GM12878 (cell line): ENCODE measurements around the gene GCH1.

Experiments used
- CHD1 ChIP-seq: IDR thresholded peaks from 2 replicates; pipeline ENCODE4 v1.6.1; 2012; ENCODE audit warnings: low read depth, low read length, improper control_type of control experiment
- EP300 ChIP-seq, 2 experiments: fragments of 150-350 bp in 1 of 2; IDR thresholded peaks; 2 replicates each; pipeline ENCODE4 v1.6.1; 2011 to 2012; ENCODE audit warnings: low read depth in 2 of 2, low read length in 2 of 2, borderline replicate concordance in 1 of 2, improper control_type of control experiment in 1 of 2, inconsistent platforms in 1 of 2; ENCODE audit not compliant: control insufficient read depth in 1 of 2

DNA sequence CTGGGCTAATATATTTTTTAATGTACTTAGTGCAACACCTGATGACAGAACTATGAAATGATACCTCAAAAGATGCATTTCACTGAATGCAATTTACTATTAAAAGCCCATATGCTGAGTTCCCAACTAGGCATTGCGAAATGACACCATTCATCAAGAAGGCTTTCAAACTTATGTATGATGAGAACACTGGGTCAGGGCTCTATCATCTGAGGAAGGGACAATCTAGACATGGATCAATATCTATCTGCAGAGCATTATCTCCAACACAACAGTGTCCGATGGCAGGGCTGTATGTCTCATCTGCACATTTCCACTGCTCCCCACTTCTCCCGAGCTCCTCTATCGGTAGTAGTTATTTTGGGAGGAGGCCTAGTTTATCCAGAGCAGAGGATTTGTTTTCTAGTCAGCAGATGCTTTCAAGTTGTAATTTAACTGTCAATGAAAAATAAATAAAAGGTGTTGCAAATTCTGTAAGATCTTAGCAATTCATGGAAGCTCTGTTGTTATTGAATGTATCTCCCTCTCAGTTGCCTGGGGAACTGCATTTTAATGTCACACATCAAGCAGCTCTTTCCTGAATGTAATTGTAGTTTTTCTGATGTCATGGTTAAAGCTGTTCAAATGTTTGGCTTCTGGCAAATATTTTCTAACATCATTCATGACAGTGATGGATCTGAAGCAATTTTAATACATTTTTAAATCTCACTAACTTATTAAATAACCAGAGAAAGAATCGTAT lies 7.4 kb upstream of the GCH1 start:
- TF ChIP-seq CHD1 (no peak), EP300 (IDR thresholded peaks at IDR 0.05; ENCODE audit: borderline replicate concordance in 1 of 2, control insufficient read depth in 1 of 2, low read depth in 2 of 2, low read length in 2 of 2) (no peak)
